Stimulated activated CD4-positive, alpha-beta T cell treated with anti-CD3 and anti-CD28 coated beads, Interleukin-15, amount 100 ng/mL, for 48 hours (primary cell): Measurements from ENCODE around the gene SETBP1.

Experiments
- DNase-seq, 2 donors: peaks; one replicate each; pipeline ENCODE4 v3.0.0-alpha.2; 2020; ENCODE audit warnings: low read depth in 2 of 2

The SETBP1 gene

GRCh38 chr18:44679056-44679913, 1.4 kb upstream of the SETBP1 start:
- peak; percentile 63 to 69 for DNase-seq

GRCh38 chr18:44679914-44680272, 795 bp upstream of the SETBP1 start:
- DNase-seq = no peak

- DNase-seq = no peak
Measured at GRCh38 chr18:44681076-44681970, 635 bp downstream of the SETBP1 start.

- DNase-seq = no peak
Measured at GRCh38 chr18:44682201-44682870, 1.6 kb downstream of the SETBP1 start.

GRCh38 chr18:44682871-44683221, 2.2 kb downstream of the SETBP1 start:
- no peak for DNase-seq

- no peak for DNase-seq
Measured at GRCh38 chr18:44683556-44683955, 2.9 kb downstream of the SETBP1 start.

- no peak for DNase-seq
Measured at GRCh38 chr18:44685296-44685695, 4.6 kb downstream of the SETBP1 start.

- no peak for DNase-seq
Measured at GRCh38 chr18:44686156-44686555, 5.5 kb downstream of the SETBP1 start.

- no peak for DNase-seq
Measured at GRCh38 chr18:44687421-44687820, 6.7 kb downstream of the SETBP1 start.

- no peak for DNase-seq
Measured at GRCh38 chr18:44689736-44690135, 9.0 kb downstream of the SETBP1 start.

- DNase-seq = no peak
Measured at GRCh38 chr18:44691148-44691925, 10.6 kb downstream of the SETBP1 start.

- no peak for DNase-seq
Measured at GRCh38 chr18:44693030-44693784, 12.5 kb downstream of the SETBP1 start.

- DNase-seq = no peak
Measured at GRCh38 chr18:44695503-44695902, 14.8 kb downstream of the SETBP1 start.

GRCh38 chr18:44696892-44697291, 16.2 kb downstream of the SETBP1 start:
- no peak for DNase-seq

GRCh38 chr18:44697315-44697714, 16.6 kb downstream of the SETBP1 start:
- no peak for DNase-seq

GRCh38 chr18:44698518-44698917, 17.8 kb downstream of the SETBP1 start:
- DNase-seq = no peak

GRCh38 chr18:44699572-44700261, 19.0 kb downstream of the SETBP1 start:
- no peak for DNase-seq

- DNase-seq = no peak
Measured at GRCh38 chr18:44700652-44701051, 20.0 kb downstream of the SETBP1 start.

GRCh38 chr18:44701227-44701626, 20.5 kb downstream of the SETBP1 start:
- DNase-seq = no peak

- DNase-seq = no peak
Measured at GRCh38 chr18:44702594-44702993, 21.9 kb downstream of the SETBP1 start.
